Stimulated activated CD4-positive, alpha-beta T cell treated with anti-CD3 and anti-CD28 coated beads, Interleukin-12 subunit alpha, Interleukin-12 subunit beta, amount 100 ng/mL, for 4 hours (primary cell): ENCODE data around the gene CFAP52.
"Not testable (repeated sequence)": the region's sequence is repeated elsewhere in the genome, so short reads cannot be mapped to it uniquely, and the experiment has no call there.

Experiments used
- DNase-seq: peaks from one replicate; pipeline ENCODE4 v3.0.0-alpha.2; 2020

CFAP52 gene

DNA sequence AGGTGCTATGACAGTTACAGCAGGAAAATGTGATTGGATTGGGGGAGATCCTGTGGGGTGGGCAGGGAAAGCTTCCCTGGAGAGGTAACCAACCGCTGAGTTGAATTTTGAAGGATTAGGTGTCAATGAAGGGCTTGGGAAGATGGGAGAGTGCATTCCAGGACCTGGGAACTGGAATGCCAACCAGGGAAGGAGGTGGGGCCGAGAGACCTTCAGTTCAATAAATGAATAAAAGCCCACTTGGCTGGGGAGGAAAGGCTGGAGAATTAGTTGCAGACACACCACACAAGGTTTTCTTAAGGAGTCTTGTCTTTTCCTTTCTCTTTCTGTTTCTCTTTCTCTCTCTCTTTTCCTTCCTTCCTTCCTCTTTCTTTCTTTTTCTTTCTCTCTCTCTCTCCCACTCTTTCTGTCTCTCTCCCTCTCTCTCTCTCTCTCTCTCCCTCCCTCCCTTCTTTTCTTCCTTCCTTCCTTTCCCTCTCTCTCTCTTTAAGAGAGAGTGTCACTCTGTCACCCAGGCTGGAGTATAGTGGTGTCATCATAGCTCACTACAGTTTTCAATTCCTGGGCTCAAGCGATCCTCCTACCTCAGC, 72.2 kb downstream of the CFAP52 start:
- DNase-seq = no peak

DNA sequence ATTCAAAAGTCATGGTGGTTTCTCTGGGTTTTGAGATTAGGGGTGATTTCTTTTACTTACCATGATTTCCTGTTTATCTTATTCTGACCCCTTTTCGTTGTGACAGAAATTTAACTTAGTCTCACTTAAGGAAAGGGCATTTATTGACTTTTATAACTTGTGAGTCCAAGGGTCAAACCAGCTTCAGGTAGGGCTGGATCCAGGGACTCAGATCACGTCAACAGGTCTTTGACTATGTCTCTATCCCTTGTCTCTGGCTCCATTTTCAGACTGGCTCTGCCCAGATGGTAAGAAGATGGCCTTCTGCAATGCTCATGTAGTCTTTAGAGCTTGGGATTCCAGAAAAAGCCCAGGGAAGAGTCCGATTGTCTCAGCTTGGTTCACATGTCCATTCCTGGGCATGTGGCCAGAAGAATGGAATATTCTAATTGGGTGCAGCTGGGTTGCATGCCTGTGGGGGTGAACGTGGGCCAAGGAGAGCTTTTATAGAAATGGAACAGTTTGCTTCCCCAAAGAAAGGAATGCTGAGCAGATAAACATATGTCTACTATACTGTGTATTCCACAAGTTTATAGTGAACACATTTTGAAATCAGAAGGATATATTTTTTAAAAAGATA, 82.3 kb downstream of the CFAP52 start:
- DNase-seq = no peak

GRCh38 chr17:9661027-9661426, 84.6 kb downstream of the CFAP52 start:
- no peak for DNase-seq

DNA sequence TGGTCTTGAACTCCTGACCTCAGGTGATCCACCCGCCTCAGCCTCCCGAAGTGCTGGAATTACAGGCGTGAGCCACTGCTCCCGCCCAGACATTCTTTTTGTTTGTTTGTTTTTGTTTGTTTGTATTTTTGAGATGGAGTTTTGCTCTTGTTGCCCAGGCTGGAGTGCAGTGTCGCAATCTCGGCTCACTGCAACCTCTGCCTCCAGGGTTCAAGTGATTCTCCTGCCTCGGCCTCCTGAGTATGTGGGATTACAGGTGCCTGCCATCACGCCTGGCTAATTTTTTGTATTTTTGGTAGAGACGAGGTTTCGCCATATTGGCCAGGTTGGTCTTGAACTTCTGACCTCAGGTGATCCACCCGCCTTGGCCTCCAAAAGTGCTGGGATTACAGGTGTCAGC, 87.1 kb downstream of the CFAP52 start:
- not testable (repeated sequence) for DNase-seq

DNA sequence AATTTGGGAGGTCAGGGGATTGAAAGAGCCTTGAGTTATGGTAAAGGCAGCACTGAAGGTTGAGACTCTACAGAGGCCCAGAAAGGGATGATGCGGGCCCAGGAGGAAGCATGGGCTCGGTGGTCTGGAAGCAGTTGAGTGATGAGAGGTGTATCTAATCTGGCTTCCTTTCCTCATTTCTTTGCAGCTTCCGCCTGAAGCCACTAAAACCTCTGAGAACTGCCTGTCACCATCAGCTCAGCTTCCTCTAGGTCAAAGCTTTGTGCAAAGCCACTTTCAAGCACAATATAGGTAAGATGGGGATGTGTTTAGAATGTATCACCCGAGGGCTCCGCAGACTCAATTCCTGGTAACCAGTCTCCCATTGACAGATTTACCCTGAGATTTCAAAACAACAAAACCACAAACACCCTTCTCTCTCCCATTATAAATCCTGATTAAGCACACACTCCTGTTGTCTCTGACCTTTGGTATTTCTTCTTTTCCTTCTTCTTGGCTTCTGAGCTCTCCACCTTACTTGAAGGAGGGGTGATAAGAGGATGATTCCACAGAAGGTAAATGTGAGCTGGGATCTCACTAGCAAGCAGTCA, 90.1 kb downstream of the CFAP52 start:
- no peak for DNase-seq

GRCh38 chr17:9668517-9668916, 92.1 kb downstream of the CFAP52 start:
- DNase-seq = no peak

DNA sequence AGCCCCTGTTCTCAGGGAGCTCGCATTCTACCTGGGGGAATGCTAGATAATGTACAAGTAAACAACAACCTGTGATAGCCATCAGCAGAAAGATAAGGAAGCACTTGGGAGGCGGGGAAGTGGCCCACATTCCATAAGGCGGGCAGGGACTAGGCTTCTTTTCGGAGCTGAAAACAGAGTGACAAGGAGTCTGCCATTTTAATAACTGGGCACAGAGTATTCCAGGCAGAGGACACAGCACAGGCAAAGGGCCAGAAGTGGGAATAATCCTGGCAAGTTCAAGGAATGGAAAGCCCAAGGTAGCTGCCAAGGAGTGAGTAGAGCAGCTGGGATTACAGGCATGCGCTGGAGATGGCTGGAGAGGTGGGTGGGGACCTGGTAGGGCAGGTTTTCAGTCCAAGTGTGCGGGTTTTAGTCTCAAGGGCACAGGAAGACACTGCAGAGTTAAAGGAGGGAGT, 93.1 kb downstream of the CFAP52 start:
- DNase-seq = no peak

GRCh38 chr17:9670596-9670995, 94.2 kb downstream of the CFAP52 start:
- DNase-seq = no peak

DNA sequence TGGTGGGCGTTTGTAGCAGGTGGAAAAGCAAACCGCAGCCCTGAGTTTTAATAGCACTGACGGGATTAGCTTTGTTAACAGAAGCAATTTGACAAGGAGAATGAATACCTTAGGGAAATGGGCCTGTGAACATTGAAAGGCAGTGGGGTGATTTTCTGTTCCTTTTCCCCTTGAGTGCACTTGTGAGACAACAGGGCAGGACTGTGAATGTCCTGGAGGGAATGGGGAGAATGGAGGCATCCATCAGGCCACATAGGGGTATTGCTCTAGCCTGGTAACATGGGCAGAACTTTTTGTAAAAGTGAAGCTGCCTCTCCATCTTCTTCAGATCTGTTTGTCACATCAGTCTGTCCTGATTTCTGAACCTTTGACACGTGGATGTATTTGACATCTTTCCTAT, 95.1 kb downstream of the CFAP52 start:
- no peak for DNase-seq

DNA sequence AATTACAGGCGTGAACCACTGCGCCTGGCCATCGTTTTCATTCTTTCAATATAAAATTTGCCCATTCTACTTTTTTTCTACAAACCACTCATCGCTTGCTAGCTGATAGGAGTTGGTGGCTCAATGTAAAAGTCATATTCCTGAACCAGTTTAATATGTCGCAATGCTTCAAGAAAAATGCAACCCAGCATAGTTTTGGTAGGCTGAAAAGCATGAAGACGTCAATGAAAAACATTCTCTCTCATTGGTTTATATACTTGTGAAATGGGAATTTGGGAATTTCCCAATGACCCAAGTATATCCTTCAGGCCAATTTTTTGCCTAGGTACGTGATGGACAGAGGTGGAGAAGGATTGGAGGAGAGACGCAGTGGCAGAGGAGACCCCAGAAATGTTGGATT, 95.8 kb downstream of the CFAP52 start:
- no peak for DNase-seq

- no peak for DNase-seq
These were observed 96.2 kb downstream of the CFAP52 start for GRCh38 chr17:9672691-9673090.

DNA sequence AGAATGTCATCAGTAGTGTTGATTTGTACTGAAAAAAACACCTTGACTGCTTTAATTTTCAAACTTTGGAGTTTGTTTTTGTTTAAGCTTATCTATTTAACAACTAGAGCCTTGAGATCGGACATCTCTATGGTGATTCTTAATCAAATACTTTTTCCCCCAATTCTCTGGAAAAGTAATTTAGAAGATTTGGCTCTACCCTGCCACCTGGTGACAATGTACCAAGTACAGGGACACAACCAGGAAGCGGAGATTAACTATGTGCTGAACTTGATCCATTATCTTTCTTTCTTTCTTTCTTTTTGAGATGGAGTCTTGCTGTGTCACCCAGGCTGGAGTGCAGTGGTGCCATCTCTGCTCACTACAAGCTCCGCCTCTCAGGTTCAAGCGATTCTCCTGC, 99.6 kb downstream of the CFAP52 start:
- DNase-seq = no peak

DNA sequence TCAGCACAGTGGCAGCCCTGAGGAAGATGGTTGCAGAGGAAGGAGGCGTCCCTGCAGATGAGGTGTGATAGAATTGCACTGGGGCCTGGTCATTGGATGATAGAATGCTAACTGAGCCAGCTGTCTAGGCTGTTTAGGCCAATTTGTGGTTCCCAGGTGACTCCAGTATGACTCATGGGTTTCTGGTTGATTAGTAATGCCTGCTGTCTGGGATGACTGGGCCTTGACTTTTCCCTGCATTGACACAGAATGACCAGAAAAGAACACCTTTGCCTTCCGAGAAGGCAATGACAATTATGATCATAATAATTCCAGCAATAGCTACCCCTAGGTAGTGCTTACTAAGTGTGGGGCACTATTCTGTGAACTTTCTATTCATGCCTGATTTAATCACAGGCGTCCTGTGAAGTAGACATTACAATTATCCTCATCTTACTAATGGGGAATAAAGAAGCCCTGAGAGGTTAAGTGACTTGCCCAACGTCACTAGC, 100.4 kb downstream of the CFAP52 start:
- no peak for DNase-seq

DNA sequence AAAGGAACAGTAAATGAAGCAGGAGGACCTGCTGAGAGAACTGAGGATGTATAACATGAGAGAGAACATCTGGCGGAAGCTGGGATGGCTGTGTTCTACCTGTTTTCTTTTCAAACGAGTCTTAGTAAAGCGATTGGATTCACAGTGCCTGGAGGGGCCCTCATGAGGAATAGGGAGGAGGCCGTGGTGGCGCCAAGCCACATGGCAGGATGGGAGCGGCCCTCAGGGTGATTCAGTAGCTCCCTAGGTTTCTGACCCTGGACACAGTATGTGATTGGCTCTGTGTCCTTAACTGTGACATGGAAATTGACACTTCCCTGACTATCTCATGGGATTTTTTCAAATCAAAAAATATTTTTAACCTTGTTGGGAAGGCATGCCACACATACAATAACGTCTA, 101.0 kb downstream of the CFAP52 start:
- DNase-seq = no peak

GRCh38 chr17:9677896-9678295, 101.5 kb downstream of the CFAP52 start:
- no peak for DNase-seq

- DNase-seq = no peak
These were observed 108.6 kb downstream of the CFAP52 start for GRCh38 chr17:9684955-9685621.
